KBM-7 (cell line): ENCODE results near the gene RFX3.
A peak's percentile ranks its signal among the peaks of the same experiment; 100 is the strongest.

Source experiments
- DNase-seq: peaks from one replicate; pipeline ENCODE4 v3.0.0-alpha.2; 2015
- in situ Hi-C: fragments of 300-500 bp; cut with MboI; formaldehyde crosslinking; loops from 2 replicates; pipeline ENCODE4 v1.14.3; 2020; ENCODE audit warnings: low sequenced_read_pairs, low pct_unique_long_range_greater_than_20kb, mixed read lengths

Gene RFX3

DNA sequence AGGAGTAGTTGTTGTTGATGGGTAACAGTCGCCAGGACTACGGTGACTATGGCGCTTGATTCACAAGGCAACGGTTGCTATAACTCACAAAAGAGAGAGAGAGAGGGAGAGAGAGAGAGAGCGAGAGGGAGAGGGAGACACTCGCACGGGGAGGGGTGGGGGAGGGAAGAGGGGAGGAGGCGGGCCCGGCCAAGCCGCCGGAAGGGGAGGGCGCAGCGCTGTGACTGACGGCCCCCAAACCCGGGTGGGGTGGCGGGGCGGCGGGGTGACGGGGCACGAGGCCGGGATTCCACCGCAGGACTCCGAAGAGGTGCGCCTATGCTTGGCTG, at the start of gene RFX3:
Gene RFX3, minus strand, starts transcription at position 166 of the 329 bp plus-strand sequence. CDS start 130,413 bp downstream, outside the sequence.
- peak; percentile 87 for DNase-seq
- in situ Hi-C loops, result no loop called here

DNA sequence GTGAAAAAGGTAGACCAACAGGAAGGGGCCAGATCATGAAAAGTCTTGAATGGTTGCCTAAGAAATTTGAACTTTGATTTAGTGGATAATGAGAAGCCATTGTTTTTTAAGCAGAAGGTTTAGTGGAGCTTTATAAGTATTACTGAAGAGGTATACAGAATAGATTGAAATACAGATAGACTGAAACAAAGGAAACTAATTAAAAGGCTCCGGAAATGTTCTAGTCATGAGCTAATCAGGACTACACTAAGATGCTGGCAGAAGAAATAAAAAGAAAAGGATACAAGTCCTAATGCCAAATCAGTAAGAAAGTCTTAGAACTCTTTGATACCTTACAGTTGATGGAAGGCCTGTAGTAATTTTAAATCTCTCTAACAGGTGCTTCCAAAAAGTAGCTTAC, 45.7 kb upstream of the RFX3 start:
- in situ Hi-C loops, result no loop called here
- DNase-seq, result no peak

DNA sequence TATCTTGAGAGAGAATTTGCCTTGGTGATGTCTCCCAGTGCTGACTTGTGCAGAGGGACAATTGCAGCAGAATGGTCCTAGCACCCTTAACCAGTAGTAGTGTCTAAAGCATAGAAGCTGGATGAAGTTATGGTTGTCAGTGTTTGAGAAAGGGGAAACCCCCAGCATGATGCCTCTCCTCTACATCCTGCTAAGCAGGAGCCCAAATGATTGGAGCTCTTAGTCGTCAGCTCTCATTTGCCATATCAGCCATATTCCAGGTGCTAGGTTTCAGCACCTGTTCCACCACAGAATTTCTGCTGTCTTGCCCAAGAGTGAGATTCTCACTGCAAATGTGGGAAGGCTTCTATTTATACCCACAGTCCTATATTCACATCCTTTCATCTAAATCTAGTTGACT, 43.7 kb upstream of the RFX3 start:
- no peak for DNase-seq
- in situ Hi-C loops, result no loop called here

DNA sequence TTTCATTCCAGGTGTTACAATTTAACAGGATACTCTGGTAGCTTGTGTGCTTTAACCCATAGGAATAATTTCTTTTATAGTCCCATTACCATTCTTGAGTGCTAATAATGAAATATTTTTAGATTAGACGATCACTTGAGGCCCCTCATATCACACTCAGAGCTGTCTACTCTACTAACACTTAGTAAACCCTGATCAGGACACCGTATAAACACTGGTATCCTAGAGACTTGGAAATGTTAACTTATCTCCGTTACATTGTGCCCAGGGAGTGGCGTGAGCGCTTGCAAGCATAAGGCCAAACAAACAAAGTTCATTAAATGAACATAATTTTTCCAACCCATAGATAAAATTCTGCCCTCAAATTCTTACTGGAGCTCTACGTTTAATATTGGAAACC, 42.2 kb upstream of the RFX3 start:
- in situ Hi-C loops, result no loop called here
- no peak for DNase-seq

DNA sequence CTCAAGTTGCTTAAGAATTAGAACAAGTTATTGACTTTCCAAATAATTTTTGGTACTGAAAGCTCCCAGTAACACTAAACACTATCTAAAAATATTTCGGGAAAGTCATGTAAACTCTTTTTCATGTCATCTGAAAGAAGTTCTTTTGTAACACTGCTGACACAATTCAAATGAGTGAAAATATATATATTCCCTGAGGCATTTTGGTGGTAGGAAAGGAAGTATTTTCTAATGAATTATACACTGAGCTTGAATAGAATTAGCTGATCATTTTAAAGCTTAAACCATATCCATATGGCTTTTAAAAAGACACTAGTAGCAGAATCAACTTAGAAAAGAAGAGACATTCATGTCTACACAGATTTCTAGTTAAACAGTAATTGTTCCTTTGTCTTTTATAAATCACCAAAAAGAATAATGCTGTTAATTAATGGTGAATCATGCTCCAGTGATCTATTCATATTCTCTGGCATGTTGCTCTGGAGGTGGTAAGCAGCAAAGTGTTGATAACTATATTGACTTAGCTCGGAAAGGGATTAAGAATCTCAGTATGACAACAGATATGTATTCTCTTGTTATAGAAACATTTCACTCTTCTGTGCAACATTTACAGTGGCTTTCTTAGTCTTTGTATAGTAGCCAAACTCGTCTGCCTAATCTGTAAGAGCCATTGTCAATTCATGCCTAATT, 27.4 kb upstream of the RFX3 start:
- DNase-seq, result no peak
- in situ Hi-C loops, result no loop called here

DNA sequence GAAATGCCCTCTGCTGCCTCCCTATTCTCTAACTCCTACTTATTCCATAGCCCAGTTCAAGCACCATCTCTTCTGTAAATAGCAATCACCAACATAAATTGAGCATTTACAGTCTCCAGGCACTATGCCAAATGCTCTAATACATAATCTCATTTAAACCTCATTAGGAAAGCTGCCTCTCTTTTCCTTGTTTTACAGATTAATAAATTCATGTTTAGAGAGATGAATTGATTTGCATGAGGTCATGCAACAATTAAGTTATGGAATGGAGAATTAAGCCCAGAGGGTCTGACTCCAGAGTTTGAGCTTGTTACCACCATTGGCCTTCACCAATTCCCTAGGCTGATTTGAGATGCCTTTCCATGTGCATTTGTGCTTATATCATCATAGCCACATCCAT, 23.4 kb upstream of the RFX3 start:
- in situ Hi-C loops, result no loop called here
- DNase-seq, result no peak

DNA sequence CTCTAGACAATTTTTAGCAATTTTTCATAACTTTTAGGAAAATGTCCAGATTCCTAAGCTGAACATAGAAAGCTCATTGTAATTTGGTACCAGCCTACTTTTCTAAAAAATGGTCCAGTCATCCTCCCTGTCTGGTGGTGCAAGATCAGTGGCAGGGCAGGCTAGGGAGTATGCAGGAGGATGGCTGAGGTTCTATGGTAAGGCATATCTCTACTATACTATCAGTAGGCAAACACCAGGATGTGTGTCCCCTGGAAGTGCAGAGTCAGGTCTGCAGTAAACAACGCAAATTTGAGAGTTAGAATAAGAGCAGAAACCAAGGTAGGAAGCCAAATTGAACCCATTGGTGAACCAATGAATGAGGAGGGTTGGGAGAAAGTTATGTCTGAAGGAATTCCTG, 22.8 kb upstream of the RFX3 start:
- no peak for DNase-seq
- in situ Hi-C loops, result no loop called here

DNA sequence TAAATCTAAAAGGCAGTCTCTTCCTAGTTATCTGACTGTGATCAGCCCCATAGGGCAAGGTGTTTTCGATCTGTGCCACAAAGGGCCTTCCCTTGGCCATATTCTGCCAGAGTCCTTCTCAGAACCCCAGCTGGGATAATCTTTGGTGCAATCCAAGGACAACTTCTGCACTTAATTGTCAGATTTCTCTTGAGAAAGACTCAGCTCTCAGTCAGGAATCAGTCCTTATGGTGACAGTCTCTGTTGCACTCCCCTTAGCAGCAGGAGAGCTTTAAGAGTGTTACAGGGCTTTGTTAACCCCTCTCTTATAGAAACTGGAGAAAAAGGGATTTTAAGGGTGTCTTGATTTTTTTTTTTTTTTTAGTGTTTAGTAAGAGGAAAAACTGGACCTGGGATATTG, 15.4 kb upstream of the RFX3 start:
- in situ Hi-C loops, result no loop called here
- no peak for DNase-seq

DNA sequence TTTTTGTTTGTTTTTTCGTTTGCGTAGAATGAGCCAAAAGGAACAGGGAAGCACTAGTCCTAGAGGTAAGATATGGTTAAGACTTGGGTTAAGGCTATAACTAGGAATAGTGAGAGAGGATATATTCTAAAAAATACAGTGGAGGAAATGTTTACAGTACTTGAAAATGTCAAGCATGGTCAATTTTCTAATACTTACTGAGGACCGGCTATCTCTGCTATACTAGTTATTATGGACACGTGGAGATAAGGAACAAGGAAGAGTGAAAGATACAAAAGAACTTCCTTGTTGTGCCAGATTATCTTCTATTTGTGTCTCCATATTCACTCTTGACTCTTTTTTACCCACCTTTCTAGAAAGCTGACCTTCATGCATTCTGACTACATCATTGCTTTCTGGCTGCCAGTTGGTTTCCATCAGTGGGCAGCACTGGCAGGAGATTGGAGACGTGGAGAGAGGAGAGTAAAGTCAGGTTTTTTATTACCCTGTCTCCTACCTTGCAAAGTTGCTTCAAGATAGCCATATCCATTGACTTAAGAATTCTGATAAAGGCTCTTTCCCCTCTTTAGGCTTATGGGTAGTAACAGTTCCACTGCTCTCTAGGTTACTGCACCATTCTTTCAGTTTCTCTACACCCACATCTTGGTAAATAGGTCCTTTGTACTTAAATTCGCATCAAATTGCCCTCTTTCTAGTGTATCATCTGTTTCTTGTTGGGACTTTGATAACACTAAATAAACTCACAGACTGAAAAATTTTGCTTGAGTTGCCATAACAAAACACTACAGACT, 9.0 kb upstream of the RFX3 start:
- in situ Hi-C loops, result no loop called here
- no peak for DNase-seq

DNA sequence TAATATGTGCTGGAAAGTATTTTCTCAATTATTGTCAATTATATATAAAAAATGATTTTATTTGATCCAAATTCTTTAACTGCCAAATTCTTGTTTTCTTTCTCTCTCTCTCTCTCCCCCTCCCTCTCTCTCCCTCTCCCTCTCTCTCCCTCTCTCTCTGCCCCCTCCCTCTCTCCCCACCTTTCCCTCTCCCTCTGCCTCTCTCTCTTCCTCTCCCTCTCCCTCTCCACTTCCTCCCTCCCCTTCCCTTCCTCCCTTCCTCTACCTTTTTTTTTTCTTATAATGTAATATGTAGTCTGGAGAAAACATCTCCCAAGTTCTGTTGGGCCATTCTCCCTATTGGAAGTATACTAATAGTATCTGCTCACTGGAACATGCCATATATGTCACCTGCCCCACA, 6.4 kb upstream of the RFX3 start:
- in situ Hi-C loops, result no loop called here
- no peak for DNase-seq

DNA sequence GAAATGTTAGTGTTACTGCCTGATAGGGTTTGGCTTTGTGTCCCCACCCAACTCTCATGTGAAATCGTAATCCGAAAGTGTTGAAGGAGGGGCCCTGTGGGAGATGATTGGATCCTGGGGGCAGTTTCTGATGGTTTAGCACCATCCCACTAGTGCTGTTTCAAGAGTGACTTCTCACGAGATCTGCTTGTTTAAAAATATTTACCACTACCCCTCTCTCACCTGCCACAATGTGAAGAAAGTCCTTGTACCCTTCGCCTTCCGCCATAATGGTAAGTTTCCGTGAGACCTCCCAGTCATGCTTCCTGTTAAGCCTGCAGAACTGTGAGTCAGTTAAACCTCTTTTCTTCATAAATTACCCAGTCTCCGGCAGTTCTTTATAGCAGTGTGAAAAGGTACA, 2.6 kb upstream of the RFX3 start:
- in situ Hi-C loops, result no loop called here
- peak; percentile 82 for DNase-seq

DNA sequence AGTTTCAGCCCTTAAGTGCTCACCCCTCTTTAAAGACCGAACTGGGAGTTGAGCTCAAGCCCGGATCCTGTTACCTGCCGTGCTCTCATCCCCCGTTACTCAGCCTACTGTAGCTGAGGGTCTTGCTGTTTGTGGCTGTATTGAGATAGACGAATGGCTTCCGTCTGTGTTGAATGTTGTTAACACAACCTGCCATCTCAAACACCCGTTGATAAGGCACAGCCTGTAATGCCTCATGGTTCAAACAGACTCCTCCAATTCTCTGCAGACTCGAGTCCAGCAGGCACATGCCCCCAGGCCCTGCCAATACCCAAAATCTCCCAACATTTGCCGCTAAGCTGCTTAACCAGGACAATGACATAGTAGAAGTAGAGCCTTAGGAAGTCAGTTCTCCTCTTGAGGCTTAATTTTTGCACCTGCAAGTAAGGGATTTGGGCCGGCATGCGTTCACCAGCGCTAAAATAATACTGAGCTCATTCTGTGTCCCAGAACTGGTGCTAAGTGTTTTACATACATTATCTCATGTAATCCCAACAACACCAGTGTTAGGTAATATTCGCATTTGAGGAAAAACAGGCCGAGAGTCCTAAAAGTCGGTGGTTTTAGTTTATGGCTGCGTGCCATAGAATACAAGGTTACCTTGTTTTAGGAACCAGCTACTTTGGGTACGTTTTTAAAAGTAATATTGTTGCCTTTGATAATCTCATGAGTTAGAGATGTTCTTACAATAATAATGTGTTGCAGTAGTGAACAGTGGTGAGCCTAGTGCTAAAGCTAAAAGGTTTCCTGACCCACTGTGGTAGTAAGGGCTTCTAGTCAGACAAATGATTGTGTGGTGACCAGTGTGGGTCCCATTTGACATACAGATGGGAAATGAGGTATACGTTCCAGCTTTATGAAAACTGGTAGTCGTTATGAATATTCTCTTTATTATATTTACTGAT, 1.5 kb upstream of the RFX3 start:
- in situ Hi-C loops, result no loop called here
- peak; percentile 57 for DNase-seq

DNA sequence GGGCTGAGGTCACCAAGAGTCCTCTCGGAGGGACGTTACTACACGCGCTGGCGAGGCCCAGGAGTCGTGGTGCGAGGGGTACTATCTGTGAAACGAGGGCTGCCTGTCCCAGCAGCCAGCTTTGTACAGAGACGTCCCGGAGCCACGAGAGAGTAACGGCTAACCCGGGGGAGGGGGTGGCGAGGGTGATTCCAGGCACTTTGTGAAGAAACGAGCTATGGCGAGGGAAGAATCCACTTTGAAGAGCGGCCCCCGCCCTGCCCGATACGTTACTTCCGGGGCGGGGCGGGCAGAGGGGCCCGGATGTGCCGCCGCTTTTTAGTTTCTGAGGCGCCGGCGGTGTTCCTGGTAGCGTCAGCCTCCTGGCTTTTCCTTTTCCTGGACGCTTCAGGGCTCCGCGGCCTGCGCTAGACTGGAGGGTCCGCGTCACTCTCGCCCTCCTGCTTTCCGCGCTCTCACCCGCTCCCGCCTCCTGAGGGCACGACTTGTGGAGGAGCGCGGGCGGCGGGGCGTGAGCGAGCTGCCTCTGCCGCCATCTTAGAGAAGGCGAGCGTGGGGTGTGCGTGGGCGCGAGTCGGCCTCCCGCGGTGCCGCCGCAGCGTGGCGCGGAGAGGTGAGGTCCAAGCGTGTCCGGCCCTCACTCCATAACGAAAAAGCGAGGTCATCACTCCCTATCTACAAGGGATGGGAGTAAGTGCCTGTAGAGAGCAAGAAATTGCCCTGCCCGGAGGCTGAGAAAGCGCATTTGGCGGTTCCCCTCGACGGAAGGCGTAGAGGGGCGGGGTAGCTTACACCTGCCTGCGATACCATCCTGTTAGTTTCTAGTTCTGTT, 580 bp upstream of the RFX3 start:
- peak; percentile 91 for DNase-seq
- in situ Hi-C loops, result no loop called here

DNA sequence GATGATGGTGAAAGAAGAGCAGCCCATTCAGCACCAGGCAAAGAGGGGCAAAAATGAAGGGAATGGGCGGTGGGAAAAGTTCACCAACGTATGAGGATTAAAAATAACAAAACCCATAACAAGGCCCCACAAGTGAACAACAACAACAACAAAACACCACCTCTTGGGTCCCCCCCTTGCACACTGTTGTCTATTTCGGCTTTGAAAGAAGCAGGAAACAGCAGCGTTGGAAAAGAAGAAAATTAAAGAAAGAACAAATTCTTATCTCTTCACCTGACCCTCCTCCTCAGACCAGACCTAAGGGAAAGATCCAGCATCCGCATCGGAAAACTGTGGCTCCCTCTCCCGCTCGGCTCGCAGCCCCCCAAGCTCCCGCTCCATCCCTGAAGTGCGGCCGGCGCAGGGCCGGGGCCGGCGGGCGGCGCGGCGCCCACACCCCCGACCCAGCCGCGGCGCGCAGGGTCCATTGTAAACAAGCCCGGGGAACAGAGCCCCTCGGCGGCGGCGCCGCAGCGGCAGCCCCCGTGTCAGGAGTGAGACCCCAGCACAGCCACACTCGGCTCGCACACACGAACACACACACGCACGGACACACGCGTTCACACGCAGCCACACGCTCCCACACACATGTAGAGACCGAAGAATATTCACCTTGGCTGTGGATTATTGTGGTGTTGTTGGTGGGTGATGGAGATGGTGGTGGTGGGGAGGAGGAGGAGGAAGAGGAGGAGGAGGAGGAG, 535 bp downstream of the RFX3 start:
- in situ Hi-C loops, result no loop called here
- DNase-seq, result peak; percentile 20

DNA sequence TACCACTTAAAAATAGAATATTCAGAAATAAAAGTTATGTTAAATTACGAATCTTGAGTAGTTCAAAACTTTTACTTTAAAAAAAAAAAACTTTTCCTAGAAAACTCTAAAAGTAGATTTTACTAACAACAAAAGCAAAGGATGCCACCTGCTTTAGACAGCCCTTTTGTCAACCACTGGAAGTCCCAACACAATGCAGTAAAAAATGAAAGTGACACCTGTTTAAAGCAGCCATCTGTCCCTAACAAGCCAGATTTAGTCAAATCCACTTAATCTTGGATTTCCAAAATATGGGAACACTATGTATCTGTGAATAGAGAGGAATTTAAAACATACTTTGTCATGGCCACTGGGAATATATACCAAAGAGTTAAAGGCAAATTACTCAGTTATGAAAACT, 3.8 kb downstream of the RFX3 start:
- no peak for DNase-seq
- in situ Hi-C loops, result no loop called here

DNA sequence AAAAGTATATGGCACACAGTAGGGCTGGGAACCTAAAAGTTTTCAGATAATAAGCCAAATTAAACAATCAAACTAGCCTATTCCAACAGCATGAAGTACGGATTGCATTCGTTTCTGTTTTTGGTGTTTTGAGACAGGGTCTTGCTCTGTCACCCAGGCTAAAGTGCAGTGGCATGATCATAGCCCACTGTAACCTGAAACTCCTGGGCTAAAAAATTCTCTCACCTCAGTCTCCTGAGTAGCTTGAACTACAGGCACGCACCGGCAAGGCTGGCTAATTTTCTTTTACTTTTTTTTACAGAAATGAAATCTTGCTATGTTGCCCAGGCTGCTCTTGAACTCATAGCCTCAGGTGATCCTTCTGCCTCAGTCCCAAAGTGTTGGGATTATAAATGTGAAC, 5.2 kb downstream of the RFX3 start:
- in situ Hi-C loops, result no loop called here
- no peak for DNase-seq

DNA sequence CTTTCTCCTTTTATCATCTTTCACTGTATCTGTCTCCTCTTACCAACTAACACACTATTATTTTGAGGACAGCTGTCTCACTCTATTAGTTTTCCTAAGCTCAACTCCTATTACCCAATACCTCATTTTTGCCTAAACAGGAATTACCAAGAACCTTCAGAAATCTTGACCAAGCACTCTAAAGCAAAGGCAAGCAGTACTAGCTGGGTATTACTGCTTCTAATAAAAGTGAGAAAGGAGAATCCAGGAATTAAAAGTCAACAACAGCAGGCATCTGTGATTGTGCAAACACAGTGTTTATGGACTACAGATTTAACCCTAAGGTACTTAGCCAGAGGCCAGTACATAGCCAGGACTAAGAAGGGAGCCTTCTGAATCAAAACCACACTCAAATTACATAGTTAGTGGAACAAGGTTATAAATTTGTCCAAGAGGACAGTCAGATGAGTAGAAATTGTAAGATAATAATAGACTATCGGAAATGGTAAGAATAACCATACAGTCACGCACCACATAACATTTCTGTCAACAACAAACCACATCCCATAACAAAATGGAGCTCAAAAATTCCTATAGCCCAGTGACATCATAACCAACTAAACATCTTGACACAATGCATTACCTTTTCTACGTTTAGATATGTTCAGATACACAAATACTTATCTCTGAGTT, 8.3 kb downstream of the RFX3 start:
- no peak for DNase-seq
- in situ Hi-C loops, result no loop called here
